MM.1S (cell line): ENCODE measurements around the gene ALG14.

Experiments used
- DNase-seq: peaks from one replicate; pipeline ENCODE4 v3.0.0-alpha.2; 2015
- H2AFZ ChIP-seq: fragments of 300-600 bp; sonication (generic); 2 replicates; pipeline ENCODE4 v1.6.0; 2016; ENCODE audit warnings: antibody characterized with exemption, low read length
- H3F3A ChIP-seq: fragments of 300-600 bp; sonication (generic); 2 replicates; pipeline ENCODE4 v1.6.1; 2016; ENCODE audit warnings: mild to moderate bottlenecking, antibody characterized with exemption, low read length, moderate library complexity, mixed read lengths; ENCODE audit not compliant: insufficient read depth
- H3K27ac ChIP-seq: fragments of 300-600 bp; sonication (generic); 2 replicates; pipeline ENCODE4 v1.5.1; 2016; ENCODE audit warnings: mild to moderate bottlenecking, low read length
- H3K27me3 ChIP-seq: fragments of 300-600 bp; sonication (generic); replicated peaks from 2 replicates; pipeline ENCODE4 v1.6.0; 2016; ENCODE audit warnings: low read length; ENCODE audit not compliant: insufficient read depth
- H3K36me3 ChIP-seq: fragments of 300-600 bp; sonication (generic); replicated peaks from 2 replicates; pipeline ENCODE4 v1.6.1; 2016; ENCODE audit warnings: mild to moderate bottlenecking, low read length, mixed read lengths; ENCODE audit not compliant: insufficient read depth
- H3K4me1 ChIP-seq: fragments of 300-600 bp; sonication (generic); 2 replicates; pipeline ENCODE4 v1.6.1; 2016; ENCODE audit warnings: low read length, mixed read lengths
- H3K4me2 ChIP-seq: fragments of 300-600 bp; sonication (generic); 2 replicates; pipeline ENCODE4 v1.6.0; 2016; ENCODE audit warnings: low read depth, low read length
- H3K4me3 ChIP-seq: fragments of 300-600 bp; sonication (generic); 2 replicates; pipeline ENCODE4 v1.5.1; 2016; ENCODE audit warnings: low read length, mixed read lengths
- H3K79me2 ChIP-seq: fragments of 300-600 bp; sonication (generic); 2 replicates; pipeline ENCODE4 v1.6.1; 2016; ENCODE audit warnings: mixed run types, low read length, mixed read lengths
- H3K9ac ChIP-seq: fragments of 300-600 bp; sonication (generic); 2 replicates; pipeline ENCODE4 v1.6.1; 2016; ENCODE audit warnings: low read length, mixed read lengths
- H3K9me2 ChIP-seq: fragments of 300-600 bp; sonication (generic); replicated peaks from 2 replicates; pipeline ENCODE4 v1.6.1; 2016; ENCODE audit warnings: mild to moderate bottlenecking, low read length, mixed read lengths; ENCODE audit not compliant: insufficient read depth
- H3K9me3 ChIP-seq: fragments of 300-600 bp; sonication (generic); replicated peaks from 2 replicates; pipeline ENCODE4 v1.6.1; 2016; ENCODE audit warnings: mild to moderate bottlenecking, low read length, mixed read lengths; ENCODE audit not compliant: insufficient read depth
- H4K20me1 ChIP-seq: fragments of 300-600 bp; sonication (generic); 2 replicates; pipeline ENCODE4 v1.6.1; 2016; ENCODE audit warnings: mild to moderate bottlenecking, low read length, moderate library complexity, mixed read lengths; ENCODE audit not compliant: insufficient read depth
- CTCF ChIP-seq: fragments of 300-600 bp; sonication (generic); IDR thresholded peaks from 2 replicates; pipeline ENCODE4 v1.5.1; 2016; ENCODE audit warnings: antibody characterized with exemption, low read length, mixed read lengths
- EZH2 ChIP-seq: fragments of 300-600 bp; sonication (generic); optimal IDR thresholded peaks from 2 replicates; pipeline ENCODE3; 2017; ENCODE audit warnings: low read depth, mild to moderate bottlenecking, antibody characterized with exemption, low read length, mixed read lengths
- EZH2phosphoT487 ChIP-seq: fragments of 300-600 bp; sonication (generic); IDR thresholded peaks from 2 replicates; pipeline ENCODE4 v1.6.1; 2018; ENCODE audit warnings: antibody characterized with exemption, low read length

ALG14 gene

DNA sequence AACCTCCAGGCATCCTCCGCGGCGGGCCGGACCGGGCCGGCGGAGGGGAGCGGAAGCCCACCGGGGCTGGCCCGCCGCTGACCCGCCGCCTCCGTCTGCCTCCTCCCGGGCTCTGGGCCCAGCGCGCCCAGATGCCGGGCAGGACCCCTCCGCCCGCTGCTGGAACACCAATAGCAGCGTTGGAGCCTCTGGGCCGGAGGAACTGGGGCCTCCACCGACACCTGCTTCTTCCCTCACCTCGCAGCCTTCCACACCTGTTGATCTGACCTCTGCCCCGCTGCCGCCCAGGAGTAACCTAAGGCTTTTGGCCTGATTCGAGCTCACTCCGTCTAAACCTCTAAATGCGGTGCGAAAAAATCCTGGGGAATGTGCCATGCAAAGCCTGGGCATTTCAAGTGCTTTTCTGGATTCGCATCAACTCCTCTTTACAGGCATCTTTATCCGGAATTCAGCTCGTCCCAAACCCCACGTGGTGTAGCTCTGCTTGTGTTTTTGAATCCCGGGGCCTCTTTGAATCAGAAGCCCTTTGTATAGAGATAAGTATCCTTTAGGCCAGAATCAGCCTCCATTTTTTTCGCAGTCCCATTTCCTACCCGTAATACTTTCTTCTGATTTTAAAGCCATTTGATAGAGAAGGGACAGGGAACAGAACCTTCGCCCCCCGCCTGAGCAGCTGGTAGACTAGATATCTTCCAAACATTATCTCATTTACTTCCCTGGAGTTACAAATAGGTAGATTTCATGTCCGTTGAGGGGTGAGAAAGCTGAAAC, 145.2 kb downstream of the ALG14 start:
- Histone ChIP-seq H3K79me2 (no peaks in the 10 kb centered on the region), H3K4me1 (no peaks in the 10 kb centered on the region), H3K27ac (no peak overlapping the region), H3K9me3 (no peaks in the 10 kb centered on the region), H3K4me2 (no peak overlapping the region), H4K20me1 (no peaks in the 10 kb centered on the region), H3K36me3 (no peaks in the 10 kb centered on the region), H3F3A (no peaks in the 10 kb centered on the region), H3K27me3 (no peaks in the 10 kb centered on the region), H2AFZ (no peak overlapping the region), H3K9ac (no peak overlapping the region), H3K9me2 (no peaks in the 10 kb centered on the region), H3K4me3 (no peak overlapping the region)
- TF ChIP-seq EZH2phosphoT487: no peak
- no peak for DNase-seq

DNA sequence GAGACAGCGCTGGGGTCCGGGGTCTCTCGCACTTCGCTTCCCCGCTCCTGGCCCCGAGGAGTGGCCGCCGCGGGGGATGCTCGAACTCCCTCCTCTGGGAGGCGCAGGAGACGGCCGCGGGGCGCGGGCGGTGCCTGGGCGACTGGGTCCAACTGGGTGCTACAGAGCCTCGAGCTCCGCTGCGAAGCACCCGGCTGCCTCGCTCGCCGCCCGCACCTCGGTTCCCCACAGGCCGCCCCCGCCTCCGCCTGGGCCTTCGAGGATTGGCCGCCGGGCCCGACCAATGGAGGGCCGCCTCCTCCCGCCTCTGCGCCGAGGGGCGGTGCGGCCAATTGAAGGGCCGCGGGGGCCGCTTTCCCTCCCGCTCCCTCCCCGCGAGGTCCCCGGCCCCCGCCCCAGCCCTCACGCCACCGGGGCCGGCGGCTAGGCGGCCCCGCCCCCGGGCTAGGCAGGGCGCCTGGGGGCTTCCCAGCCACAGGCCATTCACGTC, 145.8 kb downstream of the ALG14 start, which contains the start of gene CNN3:
Gene CNN3 (minus strand): TSS at position 196 of the 490 bp plus-strand sequence. CDS start 216 bp downstream, outside the sequence.
- H2AFZ ChIP-seq: peak within 1 kb of the TSS; percentile 19; the same call in 1 of the 2 replicates
- H3K79me2 ChIP-seq: no peaks in the 10 kb centered on the region
- no peaks in the 10 kb centered on the region for H4K20me1 ChIP-seq
- DNase-seq: no peak
- H3K36me3 ChIP-seq: no peaks in the 10 kb centered on the region
- H3F3A ChIP-seq: no peaks in the 10 kb centered on the region
- peak within 1 kb of the TSS; percentile 41 for H3K4me3 ChIP-seq
- no peak within 1 kb of the TSS for H3K9ac ChIP-seq
- H3K27me3 ChIP-seq: no peaks in the 10 kb centered on the region
- H3K9me3 ChIP-seq: no peaks in the 10 kb centered on the region
- H3K4me2 ChIP-seq: peak within 1 kb of the TSS; percentile 45; the same call in 1 of the 2 replicates
- H3K27ac ChIP-seq: no peak within 1 kb of the TSS
- TF ChIP-seq EZH2phosphoT487 (no peak), CTCF (no peak), EZH2 (no peak)
- H3K9me2 ChIP-seq: no peaks in the 10 kb centered on the region
- no peaks in the 10 kb centered on the region for H3K4me1 ChIP-seq

- no peaks in the 10 kb centered on the region for H3K79me2 ChIP-seq
- H4K20me1 ChIP-seq: no peaks in the 10 kb centered on the region
Measured at GRCh38 chr1:94926126-94926914, 146.4 kb downstream of the ALG14 start.

More at GRCh38 chr1:94926126-94926914, 146.4 kb downstream of the ALG14 start:
- Histone ChIP-seq H3K4me1 (no peaks in the 10 kb centered on the region), H3K4me3 (peak overlapping the region; percentile 41), H3K9me3 (no peaks in the 10 kb centered on the region), H3K27me3 (no peaks in the 10 kb centered on the region), H3K36me3 (no peaks in the 10 kb centered on the region), H3K9me2 (no peaks in the 10 kb centered on the region), H3K9ac (no peak overlapping the region), H3F3A (no peaks in the 10 kb centered on the region), H3K4me2 (peak overlapping the region; percentile 45; the same call in 1 of the 2 replicates), H2AFZ (peak overlapping the region; percentile 19; the same call in 1 of the 2 replicates), H3K27ac (no peak overlapping the region)
- TF ChIP-seq EZH2phosphoT487: no peak
- TF ChIP-seq CTCF: no peak
- no peak for TF ChIP-seq EZH2
- DNase-seq: no peak
